Mucosa of rectum (tissue), 2 donors: Measurements from ENCODE around the gene CFAP57.
A peak's percentile ranks its signal among the peaks of the same experiment; 100 is the strongest.
"Not testable (repeated sequence)": the region's sequence is repeated elsewhere in the genome, so short reads cannot be mapped to it uniquely, and the experiment has no call there.

Experiments used
- H3K27ac ChIP-seq, 2 donors: one replicate each; pipeline ENCODE4 v1.7.0; 2013; ENCODE audit warnings: inconsistent platforms in 2 of 2, low read depth in 2 of 2, low read length in 2 of 2
- H3K27me3 ChIP-seq, 2 donors: one replicate each; pipeline ENCODE4 v1.7.0; 2013; ENCODE audit warnings: low read length in 2 of 2; ENCODE audit not compliant: control insufficient read depth in 2 of 2, insufficient read depth in 2 of 2
- H3K36me3 ChIP-seq, 2 donors: one replicate each; pipeline ENCODE4 v1.7.0; 2013; ENCODE audit warnings: low read length in 2 of 2; ENCODE audit not compliant: control insufficient read depth in 2 of 2, insufficient read depth in 2 of 2
- H3K4me1 ChIP-seq, 2 donors: one replicate each; pipeline ENCODE4 v1.7.0; 2013; ENCODE audit warnings: low read length in 2 of 2, mild to moderate bottlenecking in 1 of 2; ENCODE audit not compliant: control insufficient read depth in 2 of 2, insufficient read depth in 2 of 2
- H3K4me3 ChIP-seq, 2 donors: one replicate each; pipeline ENCODE4 v1.7.0; 2013; ENCODE audit warnings: low read length in 2 of 2
- H3K9ac ChIP-seq, 2 donors: one replicate each; pipeline ENCODE4 v1.7.0; 2013; ENCODE audit warnings: low read length in 2 of 2, low read depth in 1 of 2, mild to moderate bottlenecking in 1 of 2
- H3K9me3 ChIP-seq, 2 donors: one replicate each; pipeline ENCODE4 v1.7.0; 2013; ENCODE audit warnings: low read length in 2 of 2; ENCODE audit not compliant: control insufficient read depth in 2 of 2
- donor health status: healthy.
- donor health status: Normal muscosa, but diverticular disease.

The CFAP57 gene

DNA sequence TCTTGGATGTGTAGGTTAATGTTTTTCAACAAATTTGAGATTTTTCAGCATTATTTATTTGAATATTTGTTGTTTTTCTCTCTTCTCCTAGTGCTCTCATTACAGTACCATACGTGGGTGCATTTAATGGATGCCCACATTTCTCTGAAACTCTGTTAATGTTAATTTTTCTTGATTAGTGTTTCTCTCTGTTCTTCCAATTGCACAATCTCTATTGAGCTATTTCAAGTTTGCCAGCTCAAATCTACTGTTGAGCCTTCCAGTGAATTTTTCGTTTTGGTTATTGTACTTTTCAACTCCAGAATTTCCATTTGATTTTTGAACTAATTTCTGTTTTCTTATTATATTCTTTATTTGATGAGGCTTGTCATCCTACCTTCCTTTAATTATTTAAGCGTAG, 31.7 kb downstream of the CFAP57 start:
- H3K4me3 ChIP-seq = no peak overlapping the region
- H3K27ac ChIP-seq = no peak overlapping the region
- no peaks in the 10 kb centered on the region for H3K27me3 ChIP-seq
- no peaks in the 10 kb centered on the region for H3K9me3 ChIP-seq
- no peaks in the 10 kb centered on the region for H3K36me3 ChIP-seq
- peaks cover 0 to 5% of the 10 kb centered on the region in 2 donors for H3K4me1 ChIP-seq
- H3K9ac ChIP-seq = no peak overlapping the region

DNA sequence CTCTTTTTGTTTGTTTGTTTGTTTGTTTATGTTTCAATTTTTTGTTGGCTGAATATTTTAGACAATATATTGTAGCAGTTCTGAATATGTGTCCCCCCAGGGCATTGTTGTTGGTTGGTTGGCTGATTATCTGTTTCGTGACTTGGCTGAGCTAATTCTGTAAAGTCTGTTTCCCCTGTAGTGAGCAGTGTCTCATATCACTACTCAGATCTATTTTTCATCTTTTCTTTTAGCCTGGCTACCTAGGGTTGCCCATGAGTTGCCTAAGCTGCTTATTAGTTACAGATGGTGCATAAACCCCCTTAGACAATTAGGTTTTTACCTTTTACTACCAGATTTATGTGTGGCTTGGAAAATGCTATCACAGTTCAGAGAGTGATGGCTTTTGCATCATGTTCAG, 32.3 kb downstream of the CFAP57 start:
- H3K4me3 ChIP-seq = no peak overlapping the region
- H3K27me3 ChIP-seq = no peaks in the 10 kb centered on the region
- H3K9ac ChIP-seq = no peak overlapping the region
- H3K9me3 ChIP-seq = no peaks in the 10 kb centered on the region
- no peak overlapping the region for H3K27ac ChIP-seq
- peaks cover 0 to 5% of the 10 kb centered on the region in 2 donors for H3K4me1 ChIP-seq
- no peaks in the 10 kb centered on the region for H3K36me3 ChIP-seq

- H3K27me3 ChIP-seq = no peaks in the 10 kb centered on the region
- no peak overlapping the region for H3K9ac ChIP-seq
- no peak overlapping the region for H3K4me3 ChIP-seq
- H3K9me3 ChIP-seq = no peaks in the 10 kb centered on the region
- H3K27ac ChIP-seq = no peak overlapping the region
- H3K36me3 ChIP-seq = no peaks in the 10 kb centered on the region
- H3K4me1 ChIP-seq = peaks cover 0 to 5% of the 10 kb centered on the region in 2 donors
These were observed 33.5 kb downstream of the CFAP57 start for GRCh38 chr1:43205671-43206070.

DNA sequence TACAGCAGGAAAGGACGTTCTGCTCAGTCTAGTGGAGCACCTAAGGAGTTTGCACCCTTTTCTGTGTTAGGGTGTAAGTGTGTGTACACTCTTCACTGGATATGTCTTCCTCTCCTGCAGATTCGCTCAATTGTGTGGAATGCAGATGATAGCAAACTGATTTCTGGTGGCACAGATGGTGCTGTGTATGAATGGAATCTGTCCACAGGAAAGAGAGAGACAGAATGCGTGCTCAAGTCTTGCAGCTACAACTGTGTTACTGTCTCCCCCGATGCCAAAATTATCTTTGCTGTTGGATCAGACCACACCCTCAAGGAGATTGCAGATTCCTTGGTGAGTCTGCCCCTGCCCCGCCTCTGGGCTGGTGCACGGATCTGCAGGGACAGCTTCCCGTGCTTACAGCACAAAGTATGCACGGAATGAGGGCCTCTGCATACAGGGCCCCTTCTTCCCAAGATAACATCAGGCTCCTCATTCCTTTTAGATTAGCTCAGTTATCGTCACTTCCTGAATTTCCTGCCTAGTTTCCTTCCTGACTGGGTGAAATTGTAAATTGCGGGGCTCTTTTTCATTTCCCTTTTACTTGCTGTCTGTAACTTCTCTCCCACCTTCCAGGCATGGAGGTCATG, 34.6 kb downstream of the CFAP57 start:
- no peaks in the 10 kb centered on the region for H3K9me3 ChIP-seq
- H3K27ac ChIP-seq = no peak overlapping the region
- peaks cover 0 to 5% of the 10 kb centered on the region in 2 donors for H3K4me1 ChIP-seq
- no peaks in the 10 kb centered on the region for H3K36me3 ChIP-seq
- no peak overlapping the region for H3K9ac ChIP-seq
- H3K4me3 ChIP-seq = no peak overlapping the region
- H3K27me3 ChIP-seq = no peaks in the 10 kb centered on the region

DNA sequence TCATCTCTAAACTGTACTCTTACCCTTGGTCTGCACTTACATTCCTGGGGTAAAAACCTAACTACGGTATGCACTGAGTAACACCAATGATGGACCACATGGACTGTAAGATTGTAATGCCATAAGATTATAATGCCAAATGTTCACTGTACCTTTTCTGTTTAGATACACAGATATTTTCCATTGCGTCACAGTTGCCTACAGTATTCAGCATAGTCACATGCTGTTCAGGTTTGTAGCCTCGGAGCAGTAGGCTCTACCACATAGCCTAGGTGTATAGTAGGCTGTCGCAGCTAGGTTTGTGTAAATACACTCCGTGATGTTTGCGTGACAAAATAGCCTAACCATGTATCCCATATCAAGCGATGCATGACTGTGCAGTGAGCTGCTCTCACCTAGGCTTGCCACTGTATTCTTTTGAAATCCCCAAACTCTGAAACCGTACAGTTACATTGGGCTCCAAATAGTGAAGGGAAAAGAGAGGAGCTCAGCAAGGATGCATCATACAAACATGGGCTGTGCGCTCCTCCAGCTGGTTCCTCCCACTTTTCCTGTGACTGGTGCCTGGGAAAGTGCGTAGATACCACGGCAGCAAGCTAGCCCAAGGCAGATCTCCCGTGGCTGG, 35.2 kb downstream of the CFAP57 start:
- H3K9me3 ChIP-seq = no peaks in the 10 kb centered on the region
- no peak overlapping the region for H3K4me3 ChIP-seq
- no peak overlapping the region for H3K9ac ChIP-seq
- H3K36me3 ChIP-seq = no peaks in the 10 kb centered on the region
- no peaks in the 10 kb centered on the region for H3K27me3 ChIP-seq
- no peak overlapping the region for H3K27ac ChIP-seq
- H3K4me1 ChIP-seq = peaks cover 0 to 5% of the 10 kb centered on the region in 2 donors

DNA sequence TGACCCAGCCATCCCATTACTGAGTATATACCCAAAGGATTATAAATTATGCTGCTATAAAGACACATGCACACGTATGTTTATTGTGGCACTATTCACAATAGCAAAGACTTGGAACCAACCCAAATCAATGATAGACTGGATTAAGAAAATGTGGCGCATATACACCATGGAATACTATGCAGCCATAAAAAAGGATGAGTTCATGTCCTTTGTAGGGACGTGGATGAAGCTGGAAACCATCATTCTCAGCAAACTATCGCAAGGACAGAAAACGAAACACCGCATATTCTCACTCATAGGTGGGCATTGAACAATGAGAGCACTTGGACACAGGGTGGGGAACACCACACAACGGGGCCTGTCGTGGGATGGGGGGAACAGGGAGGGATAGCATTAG, 36.1 kb downstream of the CFAP57 start:
- H3K27me3 ChIP-seq, H3K9me3 ChIP-seq, H3K9ac ChIP-seq, H3K4me1 ChIP-seq, H3K27ac ChIP-seq, H3K36me3 ChIP-seq, H3K4me3 ChIP-seq: not testable (repeated sequence)

DNA sequence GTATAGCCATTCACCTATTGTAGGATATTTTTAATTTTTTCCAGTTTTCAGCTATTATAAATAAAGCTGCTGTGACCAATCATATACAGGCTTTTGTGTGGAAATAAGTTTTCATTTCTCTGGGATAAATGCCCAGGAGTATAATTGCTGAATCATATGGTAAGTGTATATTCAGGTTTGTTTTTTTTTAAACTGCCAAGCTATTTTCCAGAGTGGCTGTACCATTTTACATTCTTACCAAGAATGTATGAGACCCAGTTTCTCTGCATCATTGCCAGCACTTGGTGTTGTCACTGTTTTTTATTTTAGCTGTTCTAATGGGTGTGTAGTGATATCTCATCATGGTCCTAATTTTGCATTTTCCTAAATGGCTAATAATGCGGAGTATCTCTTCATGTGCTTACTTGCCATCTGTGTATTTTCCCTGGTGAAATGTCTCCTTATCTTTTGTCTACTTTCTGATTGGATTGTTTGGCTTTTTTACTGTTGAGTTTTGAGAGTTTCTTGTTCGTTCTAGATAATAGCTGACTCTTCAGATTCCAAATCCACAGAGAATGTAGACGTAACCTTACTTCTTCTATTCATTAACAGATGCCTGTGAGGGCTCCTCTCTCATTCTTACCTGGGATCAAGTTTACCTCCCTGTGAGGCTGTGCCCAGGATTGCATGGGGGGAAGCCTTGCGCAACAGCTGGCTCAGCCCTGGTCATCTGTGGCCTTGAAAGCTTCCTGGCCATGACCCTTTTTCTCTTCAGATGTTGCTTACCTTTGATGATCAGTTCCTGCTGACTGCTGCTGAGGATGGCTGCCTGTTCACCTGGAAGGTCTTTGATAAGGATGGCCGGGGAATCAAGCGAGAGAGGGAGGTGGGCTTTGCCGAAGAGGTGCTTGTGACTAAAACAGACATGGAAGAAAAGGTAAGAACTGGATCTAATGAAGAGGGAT, 42.6 kb downstream of the CFAP57 start:
- H3K27ac ChIP-seq = no peak overlapping the region
- no peaks in the 10 kb centered on the region for H3K27me3 ChIP-seq
- no peak overlapping the region for H3K4me3 ChIP-seq
- H3K4me1 ChIP-seq = no peaks in the 10 kb centered on the region
- no peak overlapping the region for H3K9ac ChIP-seq
- H3K9me3 ChIP-seq = no peaks in the 10 kb centered on the region
- H3K36me3 ChIP-seq = no peaks in the 10 kb centered on the region

- H3K4me1 ChIP-seq = no peaks in the 10 kb centered on the region
- no peak overlapping the region for H3K27ac ChIP-seq
- H3K27me3 ChIP-seq = no peaks in the 10 kb centered on the region
- H3K9ac ChIP-seq = no peak overlapping the region
- no peak overlapping the region for H3K4me3 ChIP-seq
- H3K36me3 ChIP-seq = no peaks in the 10 kb centered on the region
- H3K9me3 ChIP-seq = no peaks in the 10 kb centered on the region
These were observed 45.6 kb downstream of the CFAP57 start for GRCh38 chr1:43217747-43218146.

DNA sequence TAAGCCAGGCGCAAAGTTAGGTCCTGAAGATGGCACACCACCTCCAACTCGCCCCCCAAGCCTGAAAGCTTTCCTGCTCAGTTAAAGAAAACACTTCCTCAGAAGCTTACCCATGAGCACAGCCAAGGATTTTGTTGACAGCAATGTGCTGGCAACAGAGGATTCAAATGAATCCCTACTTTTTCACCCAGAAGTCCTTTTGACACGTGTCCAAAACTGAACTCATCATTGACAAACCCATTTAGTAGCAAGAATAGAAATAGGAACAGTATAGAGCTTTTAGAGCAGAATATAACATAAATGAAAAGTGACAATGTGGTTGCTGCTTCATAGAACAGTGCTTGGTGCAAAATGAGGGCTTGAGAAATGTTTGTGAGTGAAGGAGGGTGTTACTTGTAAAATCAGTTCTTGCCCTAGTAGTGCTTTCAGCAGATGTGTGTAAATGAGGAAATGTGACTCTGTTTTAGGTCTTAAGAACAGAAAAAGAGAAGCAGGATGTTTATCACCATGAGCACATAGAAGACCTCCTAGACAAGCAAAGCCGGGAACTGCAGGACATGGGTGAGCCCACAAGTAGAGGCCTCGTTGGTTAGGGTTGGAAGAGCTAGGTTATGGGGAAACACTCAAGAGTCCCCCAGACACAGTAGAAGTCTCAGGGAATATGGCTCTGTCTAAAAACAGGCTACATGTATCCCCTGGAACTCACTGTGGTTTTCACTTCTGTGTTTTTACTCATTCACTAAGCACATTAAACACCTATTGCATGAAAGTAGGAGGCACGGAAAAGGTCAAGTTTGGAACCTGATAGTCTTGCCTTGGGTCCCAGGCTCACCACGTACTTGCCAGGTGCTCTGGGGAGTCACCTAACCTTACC, 49.0 kb downstream of the CFAP57 start:
- peak overlapping the region in 1 of 2 donors; percentile 26 for H3K9ac ChIP-seq
- H3K36me3 ChIP-seq = no peaks in the 10 kb centered on the region
- H3K27me3 ChIP-seq = no peaks in the 10 kb centered on the region
- H3K4me3 ChIP-seq = no peak overlapping the region
- no peaks in the 10 kb centered on the region for H3K9me3 ChIP-seq
- peak overlapping the region in 1 of 2 donors; percentile 50 for H3K27ac ChIP-seq
- H3K4me1 ChIP-seq = no peaks in the 10 kb centered on the region
